Stimulated activated CD8-positive, alpha-beta memory T cell treated with anti-CD3 and anti-CD28 coated beads, Interleukin-4, amount 100 ng/mL, for 4 hours (primary cell): ENCODE data around the gene KRTAP4-12.
"Not testable (repeated sequence)": the region's sequence is repeated elsewhere in the genome, so short reads cannot be mapped to it uniquely, and the experiment has no call there.

Source experiments
- DNase-seq, 2 donors: peaks; one replicate each; pipeline ENCODE4 v3.0.0-alpha.2; 2020; ENCODE audit warnings: low read depth in 2 of 2, low spot score in 1 of 2

Gene KRTAP4-12

DNA sequence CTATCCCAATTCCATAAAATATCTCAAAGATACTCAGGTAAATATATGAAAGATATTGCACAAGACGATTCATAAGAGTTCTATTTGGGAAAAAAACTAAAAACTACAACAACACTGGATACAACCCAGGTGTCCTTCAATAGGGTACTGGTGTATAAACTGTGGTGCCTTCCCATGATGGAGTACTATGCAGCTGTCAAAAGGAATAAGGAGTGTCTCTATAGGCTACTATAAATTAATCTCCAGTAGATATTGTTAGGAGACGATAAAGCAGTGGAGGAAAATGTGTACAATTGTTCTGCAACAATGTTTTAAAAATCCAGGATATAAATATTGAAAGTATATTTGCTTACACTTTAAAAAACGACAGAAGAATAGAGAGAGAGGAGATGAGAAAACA lies 2.4 kb upstream of the KRTAP4-12 start:
- no peak for DNase-seq

GRCh38 chr17:41125064-41125463 lies 1.1 kb upstream of the KRTAP4-12 start:
- DNase-seq: no peak

DNA sequence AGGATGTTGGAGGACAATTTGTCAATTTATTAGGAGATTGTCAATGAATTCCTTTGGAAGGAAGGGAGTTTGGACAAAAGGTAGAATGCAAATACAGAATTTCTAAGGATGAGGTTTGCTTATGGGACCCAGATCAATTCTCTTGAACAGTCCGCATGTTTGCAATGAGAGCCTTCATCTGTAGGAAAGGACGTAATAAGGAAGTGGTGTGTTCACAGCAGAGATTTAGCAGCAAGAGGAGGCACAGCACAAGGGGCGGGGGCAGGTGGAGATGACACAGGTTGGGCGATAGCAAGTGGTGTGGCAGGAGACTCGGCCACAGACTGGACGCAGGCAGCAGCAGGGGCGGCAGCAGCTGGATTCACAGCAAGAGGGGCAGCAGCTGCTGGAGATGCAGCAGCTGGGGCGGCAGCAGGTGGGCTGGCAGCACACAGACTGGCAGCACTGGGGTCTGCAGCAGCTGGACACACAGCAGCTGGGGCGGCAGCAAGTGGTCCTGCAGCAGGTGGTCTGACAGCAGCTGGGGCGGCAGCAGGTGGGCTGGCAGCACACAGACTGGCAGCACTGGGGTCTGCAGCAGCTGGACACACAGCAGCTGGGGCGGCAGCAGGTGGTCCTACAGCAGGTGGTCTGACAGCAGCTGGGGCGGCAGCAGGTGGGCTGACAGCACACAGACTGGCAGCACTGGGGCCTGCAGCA lies 541 bp downstream of the KRTAP4-12 start:
- not testable (repeated sequence) for DNase-seq

- DNase-seq: no peak
Observed at GRCh38 chr17:41121742-41122141, 2.2 kb downstream of the KRTAP4-12 start.

DNA sequence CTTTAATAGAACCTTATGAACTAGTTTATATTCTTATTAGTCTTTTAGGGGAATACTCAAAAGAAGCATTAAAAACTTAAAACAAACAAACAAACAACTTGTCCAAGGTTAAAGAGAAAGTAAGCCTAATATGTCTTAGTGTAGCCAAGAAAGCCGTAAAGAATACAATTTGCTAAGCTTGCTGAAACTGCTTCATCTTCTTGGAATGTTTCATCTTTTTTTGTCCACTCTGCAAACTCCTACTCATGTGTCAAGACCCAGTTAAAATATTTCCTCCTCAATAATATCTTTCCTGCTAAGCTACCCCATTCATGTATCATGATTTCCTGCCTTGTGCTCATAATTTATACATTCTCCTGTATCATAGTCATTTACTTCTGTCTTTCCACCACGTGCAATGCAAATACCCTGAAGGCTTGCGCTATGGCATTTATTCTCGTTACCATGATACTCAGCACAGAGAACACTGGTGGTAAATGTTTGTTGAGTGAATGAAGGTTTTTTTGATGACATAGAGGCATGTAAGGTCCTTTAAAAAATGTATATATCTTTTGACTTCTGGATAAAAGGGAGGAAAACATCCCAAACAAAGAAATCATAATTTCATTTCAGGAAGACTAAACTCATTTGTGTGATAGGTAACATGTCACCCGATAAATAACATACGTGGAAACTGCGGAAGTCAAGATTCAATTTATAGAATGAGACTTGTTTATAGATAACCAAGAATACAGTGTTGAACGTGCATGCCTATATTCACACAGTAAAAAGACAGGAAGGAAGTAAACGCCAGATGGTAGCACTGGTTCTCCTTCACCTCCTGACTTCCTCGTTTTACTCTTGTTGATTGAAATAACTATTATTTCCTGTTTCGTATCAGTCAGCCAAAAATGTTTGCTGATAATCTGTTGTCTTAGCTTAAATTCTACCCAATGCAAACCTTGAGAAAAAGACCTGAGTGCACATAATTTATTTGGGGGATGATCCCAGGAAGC lies 4.0 kb downstream of the KRTAP4-12 start:
- DNase-seq: not testable (repeated sequence)

DNA sequence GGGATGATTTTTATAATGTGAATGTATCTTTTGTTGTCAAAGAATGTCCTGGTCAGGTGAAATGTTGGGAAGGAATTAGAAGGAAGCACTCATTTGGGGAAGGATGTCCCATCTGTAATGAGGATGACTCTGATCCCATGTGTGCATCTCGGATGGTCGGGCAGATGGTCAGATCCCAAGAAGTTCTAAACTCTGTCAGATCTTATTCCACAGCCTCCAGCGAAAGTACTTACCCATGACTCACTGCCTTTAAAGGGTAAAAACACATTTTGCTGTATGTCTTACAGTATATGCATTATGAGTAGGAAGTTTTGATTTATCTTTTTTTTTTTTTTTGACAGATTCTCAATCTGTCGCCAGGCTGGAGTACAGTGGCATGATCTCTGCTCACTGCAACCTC lies 5.3 kb downstream of the KRTAP4-12 start:
- no peak for DNase-seq

GRCh38 chr17:41117846-41118386 lies 6.1 kb downstream of the KRTAP4-12 start, which contains the start of gene KRTAP4-11:
TSS of gene KRTAP4-11 (minus strand) at chr17:41118373. CDS start at chr17:41118315, 58 bp downstream.
- DNase-seq: not testable (repeated sequence)

DNA sequence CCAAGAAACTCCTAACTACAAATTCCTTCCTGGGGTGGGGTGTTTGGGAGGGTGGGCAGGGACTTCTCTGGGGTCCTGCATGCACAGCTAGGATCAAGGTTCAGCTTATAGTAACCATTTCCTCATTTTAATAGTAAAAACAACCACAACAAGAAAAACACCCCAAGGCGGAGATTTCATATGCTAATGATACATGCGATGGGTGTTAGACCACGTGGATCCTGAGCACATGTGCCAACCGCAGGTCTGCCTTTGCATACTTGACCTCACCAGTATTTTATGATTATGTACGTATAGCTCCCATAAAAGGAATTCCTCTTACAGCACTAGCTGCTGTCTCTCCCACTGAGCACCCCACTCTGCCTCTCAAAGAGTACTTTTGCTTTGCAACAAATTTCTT lies 7.7 kb downstream of the KRTAP4-12 start:
- no peak for DNase-seq

DNA sequence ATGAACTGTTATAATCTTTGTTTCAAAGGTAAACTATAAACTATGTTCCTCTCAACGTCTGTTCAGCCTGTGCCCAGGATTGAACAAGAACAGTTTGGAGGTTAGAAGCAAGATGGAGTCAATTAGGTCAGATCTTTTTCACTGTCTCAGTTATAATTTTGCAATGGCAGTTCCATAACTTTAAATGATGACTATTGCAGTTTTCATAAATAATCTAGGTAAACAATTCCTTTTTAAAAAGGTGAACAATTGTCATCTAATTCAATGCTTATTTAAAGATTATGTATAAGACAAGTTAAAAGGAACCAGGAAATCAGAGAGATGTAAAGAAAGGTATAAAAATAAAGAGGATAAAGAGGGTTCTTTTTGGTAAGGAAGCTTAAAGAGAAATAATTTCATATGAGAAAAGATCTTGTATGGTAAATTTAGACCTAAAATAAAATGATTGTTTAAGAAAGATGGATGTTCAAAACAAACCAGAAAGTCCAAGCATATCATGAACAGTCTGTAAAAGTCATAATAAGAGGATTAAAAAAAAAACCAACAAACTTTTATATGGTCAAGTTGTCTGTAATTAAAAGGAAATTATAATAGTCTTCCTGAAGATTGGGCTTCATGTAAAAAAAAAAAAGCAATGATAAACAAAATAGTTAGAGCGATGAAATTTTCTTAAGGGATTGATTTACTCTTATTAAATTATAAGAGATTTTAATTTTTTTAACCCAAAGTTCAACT lies 12.7 kb downstream of the KRTAP4-12 start:
- no peak for DNase-seq

DNA sequence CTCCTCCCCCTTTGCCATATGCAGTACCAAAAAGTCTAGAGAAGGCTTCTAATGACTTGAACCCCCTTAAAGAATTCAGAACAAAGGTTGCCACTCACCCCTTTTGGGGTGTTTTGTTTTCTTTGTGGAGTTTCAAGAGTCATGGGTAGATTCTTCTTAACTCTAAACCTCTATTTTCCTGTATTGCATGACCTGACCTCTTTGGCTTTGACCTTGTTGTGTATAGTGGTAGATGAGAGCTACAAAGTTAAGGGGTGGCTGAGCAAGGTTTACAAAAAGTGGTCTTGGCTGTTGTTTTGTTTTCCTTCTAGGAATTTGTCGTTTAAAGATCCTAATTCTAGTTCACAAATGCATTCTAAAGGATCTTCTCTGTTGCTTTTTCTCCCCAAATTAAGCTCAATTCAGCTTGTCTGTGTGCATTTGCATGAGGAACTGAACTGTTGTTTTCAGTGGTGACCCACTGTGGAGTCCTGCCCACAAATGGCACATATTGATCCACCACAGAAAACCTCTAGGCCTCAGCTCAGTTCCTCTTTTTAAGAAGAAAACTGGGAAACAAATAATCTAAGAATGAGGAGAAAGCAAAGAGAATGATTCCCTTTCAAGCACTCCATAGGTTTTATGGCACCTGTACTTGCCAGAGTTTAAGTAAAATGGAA lies 15.1 kb downstream of the KRTAP4-12 start:
- DNase-seq: not testable (repeated sequence)

DNA sequence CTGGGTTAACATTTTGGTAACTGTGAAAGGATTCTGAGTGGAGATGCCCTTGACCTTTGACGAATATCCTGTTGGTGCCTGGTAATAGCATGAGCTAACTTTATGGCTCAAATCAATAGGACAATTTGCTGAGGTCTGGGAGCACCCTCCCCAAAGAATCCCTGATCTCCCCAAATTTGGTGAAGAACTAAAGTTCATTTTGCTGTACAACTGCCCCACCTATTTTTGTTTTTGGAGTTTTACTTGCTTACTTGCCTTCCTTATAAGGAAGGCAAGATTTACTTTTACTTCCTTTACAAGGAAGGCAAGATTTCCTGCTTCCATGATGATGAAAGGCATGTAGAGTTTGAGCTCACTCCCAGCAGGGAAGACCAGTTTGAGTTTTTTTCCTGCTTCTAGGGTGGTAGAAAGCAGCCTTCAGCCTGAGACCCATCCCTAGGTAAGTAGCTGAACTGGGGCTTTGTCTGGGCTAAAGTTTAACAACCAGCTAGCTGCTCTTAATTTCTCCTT lies 16.0 kb downstream of the KRTAP4-12 start:
- no peak for DNase-seq

- not testable (repeated sequence) for DNase-seq
Observed at GRCh38 chr17:41105347-41105746, 18.6 kb downstream of the KRTAP4-12 start, which contains the start of gene KRTAP4-9. TSS of gene KRTAP4-9 (plus strand) at chr17:41105389. CDS start at chr17:41105389, 0 bp downstream.

- not testable (repeated sequence) for DNase-seq
Observed at GRCh38 chr17:41104386-41105038, 19.5 kb downstream of the KRTAP4-12 start.

GRCh38 chr17:41103896-41104295 lies 20.1 kb downstream of the KRTAP4-12 start:
- no peak for DNase-seq

DNA sequence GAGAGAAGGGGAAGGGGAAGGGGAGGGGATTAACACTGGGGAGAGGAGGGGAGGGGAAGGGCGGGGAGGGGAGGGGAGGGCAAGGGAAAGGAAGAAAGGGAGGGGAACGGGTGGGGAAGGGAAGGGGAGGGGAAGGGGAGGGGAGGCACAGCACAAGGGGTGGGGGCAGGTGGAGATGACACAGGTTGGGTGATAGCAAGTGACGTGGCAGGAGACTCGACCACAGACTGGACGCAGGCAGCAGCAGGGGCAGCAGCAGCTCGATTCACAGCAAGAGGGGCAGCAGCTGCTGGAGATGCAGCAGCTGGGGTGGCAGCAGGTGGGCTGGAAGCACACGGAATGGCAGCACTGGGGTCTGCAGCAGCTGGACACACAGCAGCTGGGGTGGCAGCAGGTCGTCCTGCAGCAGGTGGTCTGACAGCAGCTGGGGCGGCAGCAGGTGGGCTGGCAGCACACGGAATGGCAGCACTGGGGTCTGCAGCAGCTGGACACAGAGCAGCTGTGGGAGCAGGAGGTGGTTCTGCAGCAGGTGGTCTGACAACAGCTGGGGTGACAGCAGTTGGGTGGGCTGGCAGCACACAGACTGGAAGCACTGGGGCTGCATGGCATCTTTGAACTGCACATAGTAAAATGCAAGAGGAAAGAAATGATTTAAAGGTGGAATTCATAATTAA lies 22.3 kb downstream of the KRTAP4-12 start, which contains the start of gene KRTAP4-16:
TSS of gene KRTAP4-16 (minus strand) at position 624 of the 674 bp plus-strand sequence. CDS start at position 624, 0 bp downstream.
- no peak for DNase-seq

DNA sequence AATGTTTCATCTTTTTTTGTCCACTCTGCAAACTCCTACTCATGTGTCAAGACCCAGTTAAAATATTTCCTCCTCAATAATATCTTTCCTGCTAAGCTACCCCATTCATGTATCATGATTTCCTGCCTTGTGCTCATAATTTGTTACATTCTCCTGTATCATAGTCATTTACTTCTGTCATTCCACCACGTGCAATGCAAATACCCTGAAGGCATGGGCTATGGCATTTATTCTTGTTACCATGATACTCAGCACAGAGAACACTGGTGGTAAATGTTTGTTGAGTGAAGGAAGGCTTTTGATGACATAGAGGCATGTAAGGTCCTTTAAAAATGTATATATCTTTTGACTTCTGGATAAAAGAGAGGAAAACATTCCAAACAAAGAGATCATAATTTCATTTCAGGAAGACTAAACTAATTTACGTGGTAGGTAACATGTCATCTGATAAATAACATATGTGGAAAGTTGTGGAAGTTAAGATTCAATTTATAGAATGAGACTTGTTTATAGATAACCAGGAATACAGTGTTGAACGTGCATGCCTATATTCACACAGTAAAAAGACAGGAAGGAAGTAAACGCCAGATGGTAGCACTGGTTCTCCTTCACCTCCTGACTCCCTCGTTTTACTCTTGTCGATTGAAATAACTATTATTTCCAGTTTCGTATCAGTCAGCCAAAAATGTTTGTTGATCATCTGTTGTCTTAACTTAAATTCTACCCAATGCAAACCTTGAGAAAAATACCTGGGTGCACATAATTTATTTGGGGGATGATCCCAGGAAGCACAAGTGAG lies 24.1 kb downstream of the KRTAP4-12 start:
- DNase-seq: not testable (repeated sequence)

GRCh38 chr17:41098481-41098880 lies 25.5 kb downstream of the KRTAP4-12 start:
- DNase-seq: no peak

- no peak for DNase-seq
Observed at GRCh38 chr17:41098042-41098441, 25.9 kb downstream of the KRTAP4-12 start, which contains the start of gene KRTAP4-8. TSS of gene KRTAP4-8 (minus strand) at chr17:41098142. CDS start at chr17:41098084, 58 bp downstream.
